Retina (tissue), 1 donor: ENCODE measurements around the gene TPP2.

Experiments used
- DNase-seq: peaks from one replicate; pipeline ENCODE4 v3.0.0-alpha.2; 2016

TPP2 gene

DNA sequence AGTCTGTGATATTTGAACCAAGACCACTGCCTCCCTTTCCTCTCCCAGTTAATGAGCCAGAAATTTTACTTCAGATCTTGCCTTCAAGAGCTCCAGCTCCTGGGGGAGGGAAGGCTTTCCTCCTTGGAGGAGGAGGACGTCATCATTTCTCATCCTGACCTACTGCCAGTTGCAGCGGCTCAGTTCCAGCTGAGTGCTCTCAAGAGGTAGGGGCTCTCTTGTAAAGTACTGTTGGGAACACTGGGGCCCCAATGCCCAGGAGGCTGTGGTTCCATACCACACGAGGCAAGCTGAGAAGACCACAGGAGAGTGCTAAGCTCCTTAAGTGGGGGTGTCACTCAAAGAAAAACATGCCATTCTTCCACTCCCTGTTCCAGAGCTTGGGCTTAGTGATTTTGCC, 61.9 kb downstream of the TPP2 start:
- DNase-seq: no peak

DNA sequence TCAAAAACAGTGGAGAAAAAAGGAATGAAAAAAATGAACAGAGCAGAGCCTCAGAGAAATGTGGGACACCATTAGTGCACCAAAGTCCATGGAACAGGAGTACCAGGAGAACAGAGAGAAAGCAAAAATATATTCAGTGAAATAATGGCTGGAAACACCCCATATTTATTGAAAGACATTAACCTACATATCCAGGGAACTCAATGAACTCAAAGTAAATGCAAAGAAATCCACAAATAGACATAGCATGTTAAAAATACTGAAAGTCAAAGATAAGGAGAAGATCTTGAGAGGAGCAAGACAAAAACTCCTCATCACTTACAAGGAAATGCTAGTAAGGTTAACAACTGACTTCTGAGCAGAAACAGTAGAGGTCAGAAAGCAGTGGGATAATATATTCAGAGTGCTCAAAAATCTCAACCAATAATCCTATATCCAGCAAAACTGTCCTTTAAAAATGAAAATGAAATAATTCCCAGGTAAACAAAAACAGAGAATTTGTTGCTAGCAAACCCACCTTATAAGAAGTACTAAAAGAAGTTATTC, 62.5 kb downstream of the TPP2 start:
- no peak for DNase-seq

DNA sequence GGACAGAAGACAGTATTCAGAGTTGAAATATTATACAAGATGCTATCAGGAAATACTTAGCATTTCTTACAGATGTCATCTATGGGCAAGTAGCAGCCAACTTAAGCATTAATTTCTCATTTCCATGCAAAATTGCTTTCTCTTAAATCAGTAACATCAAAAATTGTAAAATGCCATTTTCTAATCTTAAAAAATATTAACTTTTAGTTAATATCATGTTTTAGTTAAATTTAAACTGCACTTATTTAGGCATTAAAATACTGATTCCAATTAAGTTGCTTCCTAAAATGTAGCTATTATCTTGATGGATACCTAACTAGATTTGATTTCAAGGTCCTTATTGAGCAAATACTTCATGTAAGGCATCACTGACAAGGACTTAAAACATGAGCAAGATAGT, 70.2 kb downstream of the TPP2 start:
- DNase-seq: no peak

DNA sequence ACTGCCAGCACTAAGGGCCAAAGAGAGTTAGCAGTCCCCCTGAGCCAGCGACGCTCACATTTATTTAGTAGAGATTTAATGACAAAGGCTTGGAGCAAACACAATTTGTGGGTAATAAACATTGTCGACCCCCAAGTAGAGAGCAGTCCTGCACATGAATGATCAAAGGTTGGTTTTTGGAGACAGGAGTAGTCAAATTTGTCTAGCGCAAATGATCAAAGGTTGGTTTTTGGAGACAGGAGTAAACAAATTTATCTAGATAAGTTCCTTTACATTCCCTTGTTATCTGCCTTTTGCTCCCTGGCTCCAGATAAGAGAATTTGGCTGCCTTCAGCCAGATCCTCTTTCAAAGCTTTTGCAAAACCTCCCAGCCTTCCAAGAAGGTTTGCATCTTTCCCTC, 71.1 kb downstream of the TPP2 start:
- DNase-seq: no peak

DNA sequence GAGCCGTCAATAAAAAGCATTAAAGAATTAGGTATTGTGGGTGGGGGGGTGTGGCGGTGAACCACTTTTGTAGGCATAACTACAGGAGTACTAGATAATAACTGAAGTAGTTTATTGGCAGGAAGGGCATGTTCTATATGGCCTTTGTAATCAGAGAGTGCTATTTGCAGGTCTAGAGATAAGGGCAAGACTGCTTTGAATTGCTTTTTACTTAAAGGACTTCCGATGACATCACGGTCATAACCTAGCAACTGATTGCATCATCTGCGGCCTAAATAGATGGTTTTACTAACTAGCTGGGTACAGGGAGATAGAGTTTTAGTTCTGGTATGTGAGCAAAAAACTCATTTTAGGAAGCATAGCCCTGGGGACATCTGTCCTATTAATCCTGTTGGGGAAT, 73.3 kb downstream of the TPP2 start:
- DNase-seq: no peak

DNA sequence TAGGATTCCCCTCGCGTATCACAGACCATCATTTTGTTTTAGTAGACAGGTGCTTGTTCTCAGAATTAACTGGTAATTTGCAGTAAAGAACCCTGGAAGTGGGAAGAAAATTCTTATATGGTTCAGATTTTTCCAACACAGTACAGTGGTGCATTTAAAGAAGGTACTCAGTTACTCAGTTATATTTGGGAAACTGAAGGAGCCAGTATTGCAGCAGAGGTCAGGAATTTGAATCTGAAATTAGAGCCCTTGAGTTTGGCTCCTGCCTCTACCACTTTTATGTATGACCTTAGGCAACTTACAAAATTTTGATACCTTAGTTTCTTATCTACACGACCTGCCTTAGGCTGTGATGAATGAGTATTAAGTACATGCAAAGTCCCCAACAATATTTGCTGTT, 78.3 kb downstream of the TPP2 start:
- no peak for DNase-seq

DNA sequence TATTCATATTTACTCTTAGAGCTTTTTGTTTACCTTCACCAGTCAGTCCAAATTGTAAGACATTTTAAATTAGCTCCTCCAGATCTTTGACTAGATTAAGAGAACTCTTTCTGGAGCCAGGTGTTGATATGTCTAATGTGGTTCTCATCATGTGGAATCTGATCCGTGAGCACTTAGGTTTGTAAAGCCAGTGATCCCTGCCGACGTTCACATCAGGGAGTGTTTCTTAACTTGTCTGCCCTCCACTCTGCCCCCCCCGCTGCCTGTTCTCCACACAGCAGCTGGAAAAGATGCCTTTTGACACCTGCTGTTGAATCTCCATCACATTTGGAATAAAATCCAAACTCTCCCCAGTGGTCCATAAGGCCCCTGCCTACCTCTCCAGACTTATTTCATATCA, 80.3 kb downstream of the TPP2 start:
- no peak for DNase-seq

DNA sequence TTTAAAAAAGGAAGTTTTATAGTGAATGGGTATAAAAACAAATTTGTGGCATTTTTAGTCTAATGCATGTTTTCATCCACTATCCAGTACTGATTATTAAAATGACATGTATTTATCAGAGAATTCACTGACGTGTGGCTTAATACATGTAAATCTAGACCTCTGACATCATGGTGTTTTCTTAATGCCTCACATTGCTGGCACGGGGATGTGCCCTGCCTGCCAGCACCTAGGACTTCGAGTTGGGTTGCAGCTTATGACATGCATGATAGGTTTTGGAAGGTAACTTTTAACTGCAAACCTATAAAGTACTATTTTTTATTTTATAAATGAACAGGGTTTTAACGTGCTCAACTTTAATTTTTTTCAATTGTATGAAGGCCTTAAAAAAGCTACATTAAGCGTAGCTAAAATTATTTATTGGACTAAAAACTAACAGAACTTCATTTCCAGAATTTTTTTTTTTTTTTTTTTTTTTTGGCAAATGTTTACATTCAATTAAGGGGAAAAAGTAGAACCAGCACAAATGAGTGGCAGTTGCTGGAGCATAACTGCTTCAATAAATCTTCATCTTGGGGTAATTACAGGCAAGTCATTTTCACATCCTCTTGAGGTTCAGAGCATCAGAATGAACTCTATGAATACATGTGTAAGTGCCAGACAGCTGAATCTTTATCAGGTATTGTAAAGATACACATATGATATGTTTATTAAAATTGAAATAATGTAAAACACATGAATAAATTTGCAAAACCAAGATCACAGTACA, 81.7 kb downstream of the TPP2 start:
- DNase-seq: no peak

DNA sequence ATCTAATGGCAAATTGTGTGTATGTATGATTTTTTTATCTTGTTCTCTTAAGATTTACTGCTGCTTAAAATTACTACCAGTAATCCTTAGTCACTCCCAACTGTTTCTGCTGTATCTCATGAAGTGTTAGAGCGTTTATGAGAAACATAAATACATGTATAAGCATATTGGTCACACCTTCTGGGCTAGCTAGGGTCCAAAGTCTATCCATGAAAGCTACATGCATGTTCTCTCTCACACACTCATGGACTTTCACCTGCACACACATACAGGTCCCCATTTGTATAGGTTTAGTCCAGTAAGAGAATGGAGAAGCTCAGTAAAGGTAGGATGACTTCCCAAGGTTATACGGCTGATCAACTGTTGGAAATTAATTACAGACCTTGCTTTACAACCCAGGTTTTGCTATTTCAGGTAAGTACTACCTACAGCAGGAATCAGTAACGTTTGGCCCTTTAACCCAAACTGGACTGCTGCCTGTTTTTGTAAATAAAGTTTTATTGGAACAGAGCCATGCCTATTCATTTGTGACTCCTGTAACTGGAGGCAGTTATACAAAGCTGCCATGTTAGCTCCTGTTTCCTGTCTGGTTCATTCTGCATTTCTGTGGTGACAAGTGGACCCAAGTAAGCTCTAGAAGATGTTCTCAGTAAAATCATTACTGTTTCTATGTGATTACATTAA, 82.8 kb downstream of the TPP2 start:
- no peak for DNase-seq

DNA sequence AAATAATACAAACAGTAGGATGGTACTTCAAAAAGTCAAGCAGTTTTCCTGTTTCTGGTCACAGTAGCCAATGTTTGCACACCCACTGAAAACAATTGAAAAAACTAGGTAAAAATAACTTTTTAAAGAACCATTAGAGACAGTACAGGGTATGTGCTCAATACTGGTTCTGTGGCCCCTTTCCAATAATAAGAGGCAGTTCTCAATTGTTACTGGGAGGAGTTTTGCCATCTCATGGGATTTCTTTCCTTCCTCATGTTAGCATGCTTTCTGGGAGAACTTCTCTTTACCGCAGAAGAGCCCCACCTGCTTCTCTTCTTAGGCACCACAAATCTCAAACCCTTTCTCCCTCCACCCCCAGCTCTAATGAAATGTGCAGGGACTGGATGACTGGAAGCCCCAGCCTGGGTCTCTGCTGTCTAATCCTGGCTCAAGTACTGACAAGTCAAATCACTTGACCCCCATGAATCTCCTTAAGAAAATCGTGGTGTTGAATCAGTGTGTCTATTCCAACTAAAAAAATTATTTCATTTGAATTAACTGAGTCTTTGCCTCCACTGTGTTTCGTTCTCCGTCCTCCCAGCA, 83.4 kb downstream of the TPP2 start:
- DNase-seq: no peak

DNA sequence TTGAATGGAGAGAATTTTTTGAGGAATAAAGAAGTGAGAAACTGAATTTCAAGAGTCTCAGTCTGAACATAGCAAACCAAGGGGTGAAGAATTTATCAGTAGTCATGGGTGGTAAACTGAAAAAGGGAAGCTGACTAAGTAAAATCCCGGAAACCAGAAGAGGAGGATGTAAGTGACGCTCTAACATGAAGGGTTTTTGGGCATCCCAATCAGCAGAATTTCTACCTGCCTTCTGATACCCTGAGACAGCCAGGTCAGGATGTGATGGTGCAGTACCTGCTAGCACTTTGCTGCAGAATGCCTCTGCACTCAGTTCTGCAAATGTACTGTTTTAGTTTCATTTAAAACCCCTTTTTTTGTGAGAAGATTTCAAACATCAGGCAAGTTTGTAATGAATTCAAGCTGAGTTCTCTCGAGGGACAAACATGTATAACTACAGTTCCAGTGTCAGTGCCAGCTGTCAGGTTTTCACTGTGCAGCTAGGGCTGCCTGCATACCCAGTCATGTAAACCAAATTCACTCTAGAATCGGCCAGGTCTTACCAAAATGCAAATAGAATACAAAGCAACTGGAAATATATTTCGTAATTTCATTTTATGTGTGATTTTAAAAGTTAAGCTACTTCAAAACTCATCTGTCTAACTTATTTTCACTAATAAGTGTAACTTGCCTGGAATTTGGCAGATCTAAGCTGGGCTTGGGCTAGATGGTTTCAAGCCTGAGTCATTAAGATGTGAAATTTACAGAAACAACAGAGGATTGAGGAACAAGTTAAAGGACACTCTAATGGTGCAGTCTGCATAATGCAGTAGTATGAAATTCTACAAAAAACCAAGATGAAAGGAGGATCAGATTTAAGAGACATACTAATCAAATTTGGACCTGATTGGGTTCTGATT, 84.3 kb downstream of the TPP2 start:
- no peak for DNase-seq

DNA sequence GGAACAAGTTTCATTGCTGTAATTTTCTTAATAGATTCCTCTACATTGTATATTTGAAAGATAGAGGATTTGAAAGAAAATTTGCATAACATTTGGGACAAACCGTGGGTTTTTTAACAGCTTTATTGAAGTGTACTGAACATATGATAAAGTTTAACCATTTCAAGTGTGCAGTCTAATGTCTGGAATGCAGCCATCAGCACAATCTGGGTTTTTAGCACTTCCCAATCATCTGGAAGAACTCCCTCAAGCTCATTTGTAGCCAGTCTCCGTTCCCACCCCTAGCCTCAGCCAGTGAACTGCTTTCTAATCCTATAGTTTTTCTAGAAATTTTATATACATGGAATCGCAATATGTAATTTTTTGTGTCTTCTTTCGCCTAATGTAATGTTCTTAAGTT, 85.4 kb downstream of the TPP2 start:
- DNase-seq: no peak

DNA sequence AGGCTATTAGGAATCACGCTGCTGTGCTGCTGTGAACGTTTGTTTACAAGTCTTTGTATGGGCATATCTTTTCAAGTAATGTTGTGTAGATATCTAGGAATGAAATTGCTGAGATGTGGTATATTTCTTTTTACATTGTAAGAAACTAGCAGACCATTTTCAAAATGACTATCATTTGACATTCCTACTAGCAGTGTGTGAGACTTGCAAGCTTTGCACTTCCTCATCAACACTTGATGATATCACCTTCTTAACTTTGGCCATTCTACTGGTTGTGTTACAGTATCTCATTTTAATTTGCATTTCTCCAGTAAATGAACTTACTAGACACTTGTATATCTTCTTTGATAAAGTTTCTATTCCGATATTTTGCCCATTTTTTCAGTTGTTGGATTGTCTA, 85.9 kb downstream of the TPP2 start:
- DNase-seq: no peak

DNA sequence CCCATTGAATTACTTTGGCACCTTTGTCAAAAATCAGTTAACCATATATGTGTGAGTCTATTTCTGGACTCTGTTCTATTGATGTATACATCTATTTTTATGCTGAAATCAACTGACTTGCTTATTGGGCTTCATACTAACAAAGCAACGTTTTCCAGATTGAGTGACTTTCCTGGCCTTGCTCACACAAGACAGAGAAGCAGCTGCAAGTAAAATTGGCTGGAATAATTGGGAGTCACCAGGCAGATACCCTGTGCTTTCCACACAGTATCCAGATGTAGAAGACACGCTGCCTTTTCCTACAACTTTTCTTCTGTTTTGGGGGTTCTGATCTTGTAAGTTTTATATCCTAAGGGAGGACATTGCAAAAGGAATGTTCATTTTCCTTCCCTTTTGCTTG, 86.9 kb downstream of the TPP2 start:
- DNase-seq: no peak

DNA sequence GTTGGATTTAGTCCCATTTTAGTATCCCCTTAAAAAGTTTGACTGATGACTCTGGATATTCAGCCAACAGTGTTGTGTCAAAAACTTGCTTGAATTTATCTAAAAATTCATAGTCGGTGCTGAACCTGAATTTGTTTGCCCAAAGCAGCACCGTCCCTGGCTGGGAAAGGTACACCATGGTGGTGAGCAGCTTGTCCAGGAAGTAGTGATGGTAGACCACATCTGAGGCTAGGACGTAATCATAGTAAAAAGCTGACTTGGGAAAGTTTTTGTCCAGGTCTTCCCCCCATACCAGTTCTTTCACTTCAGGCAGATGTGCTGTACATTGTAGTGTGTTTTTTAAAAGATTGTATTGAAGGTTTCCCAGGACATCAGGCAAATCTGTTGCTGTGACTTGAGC, 89.2 kb downstream of the TPP2 start:
- no peak for DNase-seq

DNA sequence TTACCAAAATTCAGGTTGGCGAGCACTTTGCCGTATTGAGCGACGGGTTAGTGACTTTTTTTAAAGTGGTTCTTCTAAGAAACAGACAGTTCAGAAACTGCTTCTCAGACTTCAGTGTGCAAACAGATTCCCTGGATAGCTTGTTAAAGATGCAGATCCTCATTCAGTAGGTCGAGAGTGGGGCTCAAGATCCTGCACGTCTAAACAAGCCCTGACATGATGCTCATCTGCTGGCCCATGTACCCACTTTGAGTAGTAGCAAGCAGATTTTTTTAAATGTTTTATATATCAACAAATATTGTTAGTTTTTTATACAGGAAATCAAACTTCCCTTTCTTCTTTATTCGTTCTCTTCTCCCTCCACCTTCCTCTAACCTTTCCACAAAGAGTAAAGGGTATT, 90.7 kb downstream of the TPP2 start:
- DNase-seq: no peak

DNA sequence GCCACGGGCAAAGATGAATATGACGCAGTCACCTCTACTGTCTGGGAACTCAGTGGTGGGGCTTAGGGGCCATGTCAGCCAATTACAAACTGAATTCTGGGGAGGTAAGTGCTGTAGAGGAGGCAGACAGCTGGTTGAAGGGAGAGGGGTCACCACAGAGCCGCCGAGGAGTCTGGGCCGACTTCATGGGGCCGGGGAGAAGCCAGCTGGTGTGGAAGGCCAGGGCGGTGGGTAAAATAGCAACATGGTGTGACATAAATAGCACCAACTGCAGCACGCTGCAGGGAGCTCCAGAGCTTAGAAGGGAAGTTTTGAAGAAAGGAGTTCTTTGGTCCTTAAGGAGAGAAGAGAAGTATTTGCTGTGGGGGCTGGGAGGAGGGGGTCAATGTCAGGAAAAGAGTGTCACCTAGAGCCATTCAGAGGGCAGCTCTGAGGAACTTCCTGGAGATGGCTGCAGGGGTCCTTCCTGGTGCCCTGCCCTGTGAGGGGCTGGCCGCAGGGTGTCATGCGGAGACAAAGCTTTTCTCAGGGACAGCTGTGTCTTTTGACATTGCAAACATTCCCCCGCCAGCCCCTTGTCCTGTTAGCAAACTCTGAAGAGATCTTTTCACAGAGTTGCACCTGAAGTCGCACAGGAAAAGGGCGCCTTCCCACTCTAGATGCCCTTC, 91.7 kb downstream of the TPP2 start:
- DNase-seq: no peak

DNA sequence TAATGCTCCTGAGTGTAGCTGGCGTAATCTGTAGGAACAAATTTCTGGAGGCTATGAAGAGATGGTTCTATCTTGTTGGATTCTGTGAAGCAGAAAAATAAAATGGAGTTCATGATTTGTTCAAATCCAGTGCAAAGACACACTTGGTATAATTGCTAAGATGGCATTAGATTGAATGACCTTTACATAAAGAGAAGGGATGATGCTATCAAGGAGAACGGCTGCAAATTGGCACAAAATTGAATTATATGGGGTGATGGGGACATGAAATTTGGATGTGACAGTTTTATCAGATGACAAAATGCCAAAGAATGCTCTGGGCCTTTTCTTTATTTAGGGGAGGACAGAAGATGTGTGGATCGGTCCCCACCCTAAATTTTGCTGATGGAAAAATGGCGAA, 94.1 kb downstream of the TPP2 start:
- no peak for DNase-seq

DNA sequence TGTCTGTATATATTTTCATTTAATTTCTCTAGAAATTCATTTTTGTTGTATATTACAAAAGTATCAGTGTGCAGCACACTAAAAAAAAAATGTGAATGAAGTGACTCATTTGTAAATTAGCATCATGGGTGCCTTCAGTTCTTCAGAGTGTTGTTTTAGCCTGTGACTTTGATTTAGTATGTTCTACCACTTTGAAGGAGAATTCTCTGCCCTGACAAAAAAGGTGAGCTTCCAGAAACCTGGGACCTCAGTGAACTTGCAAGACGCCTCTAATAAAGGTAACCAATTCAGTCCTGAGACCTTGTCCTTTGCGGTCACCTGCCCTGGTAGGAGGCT, 95.7 kb downstream of the TPP2 start:
- DNase-seq: no peak

DNA sequence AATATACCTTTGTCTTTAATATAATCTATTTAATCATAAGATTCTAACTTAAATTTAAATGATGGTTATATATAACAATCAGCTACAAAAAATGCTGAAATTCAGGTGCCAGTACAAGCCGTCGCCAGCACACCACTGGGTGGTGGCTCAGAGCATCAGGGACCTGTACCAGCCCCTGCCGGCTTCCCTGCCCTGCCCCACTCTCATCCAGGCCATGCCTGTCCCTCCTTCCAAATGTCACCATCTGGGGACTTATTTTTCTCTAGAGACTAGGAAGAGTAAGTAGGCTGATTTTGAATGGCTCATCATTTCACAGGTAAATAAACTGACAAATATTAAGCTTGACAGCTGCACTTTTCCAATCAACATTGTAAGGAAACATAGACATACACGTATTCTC, 96.5 kb downstream of the TPP2 start:
- DNase-seq: no peak

DNA sequence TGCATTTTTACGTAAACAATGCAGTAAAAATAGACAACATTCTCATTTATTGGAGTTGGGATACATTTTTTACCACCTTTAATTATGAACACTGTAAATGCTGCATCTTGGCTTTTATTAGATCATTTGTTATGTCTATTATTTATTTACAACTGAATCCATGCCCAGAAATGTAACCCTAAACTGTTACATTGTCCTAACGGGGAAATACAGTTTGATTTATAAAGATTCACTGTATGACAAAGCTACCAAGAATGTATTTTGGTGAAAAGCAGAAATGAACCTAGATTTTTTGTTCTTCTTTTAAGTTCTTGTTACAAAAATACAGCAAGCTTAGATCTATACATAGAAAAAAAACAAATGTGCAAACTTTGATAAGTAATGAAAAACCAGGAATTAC, 97.0 kb downstream of the TPP2 start:
- DNase-seq: no peak

DNA sequence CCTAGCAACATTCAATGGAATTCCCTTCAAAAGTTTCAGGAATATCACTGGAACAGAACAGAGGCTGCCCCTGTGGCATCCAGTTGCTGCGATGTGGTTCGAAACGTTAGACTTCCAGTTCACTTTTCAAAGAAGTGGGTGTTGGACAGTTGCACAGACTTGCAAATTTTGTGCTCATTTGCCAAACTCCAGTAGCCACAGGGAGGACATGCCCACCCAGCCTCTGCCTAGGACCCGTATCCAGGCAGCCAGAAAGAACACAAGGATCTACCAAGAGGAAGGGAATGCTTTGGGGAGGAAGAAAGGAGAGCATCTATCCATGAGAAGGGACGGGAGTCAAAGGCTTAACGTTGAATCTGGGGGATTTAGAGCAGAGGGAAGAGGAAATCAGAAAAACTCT, 98.2 kb downstream of the TPP2 start, which contains the start of gene METTL21C:
METTL21C (minus strand) TSS at position 108 of the 400 bp plus-strand sequence. CDS start 546 bp downstream, outside the sequence.
- no peak for DNase-seq

DNA sequence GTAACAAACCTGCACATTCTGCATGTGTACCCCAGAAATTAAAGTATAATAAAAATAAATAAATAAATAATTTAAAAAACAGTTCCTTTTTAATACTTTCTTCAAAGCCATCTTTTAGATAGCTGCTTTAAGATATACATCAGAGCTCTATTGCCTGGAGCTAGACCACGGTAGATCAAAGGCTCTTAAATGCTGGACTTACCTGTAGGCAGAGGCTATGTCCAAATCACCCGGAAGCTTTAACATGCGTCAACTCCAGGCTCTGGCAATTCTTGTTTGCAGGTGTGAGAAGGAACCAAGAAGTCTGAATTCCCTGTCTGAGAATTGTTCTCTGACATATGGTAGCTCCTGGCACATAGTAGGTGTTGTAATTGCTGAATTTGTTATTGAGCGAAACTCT, 99.7 kb downstream of the TPP2 start:
- no peak for DNase-seq
